ENCODE results near the gene NTSR1.
"Not testable (repeated sequence)": the region's sequence is repeated elsewhere in the genome, so short reads cannot be mapped to it uniquely, and the experiment has no call there.

NTSR1 gene

GRCh38 chr20:62675156-62675876 lies 33.3 kb upstream of the NTSR1 start:
- DNase-seq, result no peak

- DNase-seq, result no peak
These were observed 32.8 kb upstream of the NTSR1 start for GRCh38 chr20:62675877-62676260.

GRCh38 chr20:62676976-62677375 lies 31.7 kb upstream of the NTSR1 start:
- DNase-seq, result no peak

GRCh38 chr20:62677678-62678077 lies 31.0 kb upstream of the NTSR1 start:
- DNase-seq, result no peak

GRCh38 chr20:62678553-62678952 lies 30.1 kb upstream of the NTSR1 start:
- no peak for DNase-seq

- DNase-seq, result no peak
These were observed 28.6 kb upstream of the NTSR1 start for GRCh38 chr20:62679978-62680589.

- DNase-seq, result no peak
These were observed 25.6 kb upstream of the NTSR1 start for GRCh38 chr20:62682912-62683517.

GRCh38 chr20:62683660-62684322 lies 24.8 kb upstream of the NTSR1 start:
- not testable (repeated sequence) for DNase-seq

GRCh38 chr20:62684981-62685380 lies 23.7 kb upstream of the NTSR1 start:
- no peak for DNase-seq

GRCh38 chr20:62685781-62686555 lies 22.7 kb upstream of the NTSR1 start:
- no peak for DNase-seq

GRCh38 chr20:62686869-62687830 lies 21.5 kb upstream of the NTSR1 start:
- DNase-seq, result no peak

- no peak for DNase-seq
These were observed 20.6 kb upstream of the NTSR1 start for GRCh38 chr20:62688083-62688482.

GRCh38 chr20:62688855-62689460 lies 19.7 kb upstream of the NTSR1 start:
- no peak for DNase-seq

GRCh38 chr20:62689861-62690260 lies 18.8 kb upstream of the NTSR1 start:
- DNase-seq, result no peak

GRCh38 chr20:62690261-62690820 lies 18.3 kb upstream of the NTSR1 start:
- DNase-seq, result no peak

GRCh38 chr20:62691487-62691886 lies 17.1 kb upstream of the NTSR1 start:
- no peak for DNase-seq

GRCh38 chr20:62692176-62692575 lies 16.5 kb upstream of the NTSR1 start:
- no peak for DNase-seq

- DNase-seq, result no peak
These were observed 15.7 kb upstream of the NTSR1 start for GRCh38 chr20:62692801-62693523.

- DNase-seq, result no peak
These were observed 15.1 kb upstream of the NTSR1 start for GRCh38 chr20:62693524-62693922.

GRCh38 chr20:62694106-62694505 lies 14.5 kb upstream of the NTSR1 start:
- DNase-seq, result no peak

Measured in GOT3 (cell line).